Stimulated activated memory B cell treated with anti-CD40 and anti-IgM and Interleukin-4, amounts not matched to agents 10 μg/mL and 1 μg/mL and 100 μg/mL, for 72 hours (primary cell): Measurements from ENCODE around the gene MTMR3.

ENCODE experiments used
- ATAC-seq: fragments of 150-1000 bp; cut with Tn5 transposase; 2 replicates; pipeline ENCODE4 v1.10.0; 2021
- H3K27ac Mint-ChIP-seq: one replicate; pipeline ENCODE4 v1.8.0; 2022; ENCODE audit warnings: mild to moderate bottlenecking, mixed read lengths
- H3K27me3 Mint-ChIP-seq: one replicate; pipeline ENCODE4 v1.8.0; 2022; ENCODE audit warnings: mixed read lengths
- H3K36me3 Mint-ChIP-seq: one replicate; pipeline ENCODE4 v1.8.0; 2022; ENCODE audit warnings: mixed read lengths
- H3K4me1 Mint-ChIP-seq: one replicate; pipeline ENCODE4 v1.8.0; 2022; ENCODE audit warnings: mixed read lengths
- H3K4me3 Mint-ChIP-seq: one replicate; pipeline ENCODE4 v1.8.0; 2022; ENCODE audit warnings: mild to moderate bottlenecking, moderate library complexity, mixed read lengths
- H3K9me3 Mint-ChIP-seq: one replicate; pipeline ENCODE4 v1.8.0; 2022; ENCODE audit warnings: mixed read lengths

MTMR3 gene

DNA sequence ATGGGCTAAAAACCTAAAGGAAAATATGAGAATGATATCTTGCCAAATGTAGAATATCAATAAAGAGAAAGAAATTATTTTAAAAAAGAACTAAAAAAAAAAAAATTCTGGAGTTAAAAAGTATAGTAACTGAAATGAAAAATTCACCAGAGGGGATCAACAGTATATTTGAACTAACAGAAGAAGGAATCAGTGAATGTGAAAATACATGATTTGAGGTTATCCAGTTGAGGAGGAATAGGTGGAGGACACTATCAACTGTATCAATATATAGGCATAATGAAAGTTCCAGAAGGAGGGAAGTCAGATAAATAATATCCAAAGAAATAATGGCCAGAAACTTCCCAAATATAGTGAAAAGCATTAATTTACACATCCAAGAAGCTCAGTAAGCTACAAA, 181.2 kb downstream of the MTMR3 start:
- no peaks in the 10 kb centered on the region for H3K4me1 Mint-ChIP-seq
- no peak overlapping the region for H3K4me3 Mint-ChIP-seq
- H3K36me3 Mint-ChIP-seq, result peaks cover 6% of the 10 kb centered on the region
- H3K27ac Mint-ChIP-seq, result no peak overlapping the region
- H3K27me3 Mint-ChIP-seq, result peaks cover 26% of the 10 kb centered on the region
- ATAC-seq, result no peak
- peaks cover 23% of the 10 kb centered on the region for H3K9me3 Mint-ChIP-seq

DNA sequence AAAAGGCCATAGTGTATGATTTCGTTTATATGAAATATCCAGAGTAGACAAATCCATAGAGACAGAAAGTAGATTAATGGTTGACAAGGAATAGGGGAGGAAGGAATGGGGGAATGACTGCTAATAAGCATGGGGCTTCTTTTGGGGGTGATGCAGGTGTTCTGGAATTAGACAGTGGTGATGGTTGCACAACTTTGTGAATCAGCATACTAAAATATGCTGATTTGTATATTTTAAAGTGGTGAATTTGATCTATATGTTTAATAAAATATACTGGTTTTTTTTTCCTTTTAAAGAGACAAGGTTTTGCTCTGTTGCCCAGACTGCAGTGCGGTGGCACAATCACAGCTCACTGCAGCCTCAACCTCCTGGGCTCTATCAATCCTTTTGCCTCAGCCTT, 190.8 kb downstream of the MTMR3 start:
- Mint-ChIP-seq H3K27me3 (peaks cover 56% of the 10 kb centered on the region), H3K27ac (no peak overlapping the region), H3K36me3 (no peaks in the 10 kb centered on the region), H3K4me1 (peaks cover 10% of the 10 kb centered on the region), H3K9me3 (no peaks in the 10 kb centered on the region), H3K4me3 (no peak overlapping the region)
- no peak for ATAC-seq

DNA sequence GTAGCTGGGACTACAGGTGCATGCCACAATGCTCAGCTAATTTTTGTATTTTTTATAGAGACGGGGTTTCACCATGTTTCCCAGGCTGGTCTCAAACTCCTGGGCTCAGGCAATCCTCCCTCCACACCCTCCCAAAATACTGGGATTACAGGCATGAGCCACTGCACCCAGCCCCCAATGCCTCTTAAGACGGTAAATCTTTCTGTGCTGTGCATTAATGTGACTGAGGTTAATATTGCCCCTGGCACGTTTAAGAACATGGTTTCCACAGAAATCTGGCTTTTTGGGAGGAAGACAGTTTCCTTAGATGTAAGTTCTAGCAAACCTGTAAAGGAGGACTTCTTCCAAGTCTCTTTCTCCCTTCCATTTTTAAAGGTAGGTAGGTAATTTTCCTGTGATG, 191.2 kb downstream of the MTMR3 start:
- Mint-ChIP-seq H3K27me3 (peaks cover 56% of the 10 kb centered on the region), H3K4me3 (no peak overlapping the region), H3K9me3 (no peaks in the 10 kb centered on the region), H3K4me1 (peaks cover 14% of the 10 kb centered on the region), H3K36me3 (no peaks in the 10 kb centered on the region), H3K27ac (no peak overlapping the region)
- no peak for ATAC-seq

DNA sequence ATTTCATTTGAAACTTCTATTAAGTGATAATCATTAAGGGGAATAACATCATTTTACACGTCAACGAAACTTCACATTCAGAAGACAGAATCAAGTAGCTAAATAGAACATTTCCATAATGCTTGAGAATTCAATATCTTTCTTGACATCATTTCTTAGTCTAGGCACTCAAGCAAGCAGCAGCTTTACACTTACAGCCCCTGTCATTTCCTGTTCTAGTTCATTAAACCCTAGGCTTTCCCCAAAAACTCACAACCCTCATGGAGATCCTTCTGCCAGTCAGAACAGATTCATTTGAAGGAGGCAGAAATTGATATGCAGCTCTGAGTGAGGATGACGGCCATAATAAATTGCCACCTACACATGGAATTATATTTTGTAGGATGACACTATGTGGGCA, 192.0 kb downstream of the MTMR3 start:
- no peaks in the 10 kb centered on the region for H3K9me3 Mint-ChIP-seq
- H3K4me3 Mint-ChIP-seq, result no peak overlapping the region
- no peaks in the 10 kb centered on the region for H3K36me3 Mint-ChIP-seq
- H3K27me3 Mint-ChIP-seq, result peaks cover 48% of the 10 kb centered on the region
- no peak for ATAC-seq
- no peak overlapping the region for H3K27ac Mint-ChIP-seq
- H3K4me1 Mint-ChIP-seq, result peaks cover 16% of the 10 kb centered on the region

DNA sequence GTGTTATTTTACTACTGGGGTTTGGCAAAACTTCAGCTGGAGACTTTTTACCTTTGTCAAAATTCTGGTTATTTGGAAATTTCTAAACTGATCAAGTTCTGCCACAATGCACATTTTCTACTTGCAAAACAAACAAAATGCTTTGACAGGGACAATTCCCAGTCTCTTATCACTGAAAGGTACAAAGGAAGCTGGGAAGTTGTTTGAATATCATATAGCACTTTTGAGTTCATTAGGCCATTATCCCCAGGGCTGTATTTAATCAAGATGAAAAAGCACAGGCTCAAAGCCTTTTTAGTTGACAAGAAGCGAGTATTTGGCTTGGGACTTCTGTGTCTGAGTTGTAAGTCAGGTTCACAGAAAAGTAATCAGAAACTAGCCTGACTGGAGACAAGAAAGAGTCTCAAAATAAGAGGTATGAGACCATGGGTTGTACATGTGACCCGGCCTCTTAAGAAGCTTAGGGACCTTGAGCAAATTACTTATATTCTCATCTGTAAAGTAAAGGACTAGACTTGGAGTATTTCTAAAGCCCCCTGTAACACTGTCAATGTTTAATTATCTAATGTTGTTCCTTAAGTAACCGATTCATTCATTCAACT, 194.4 kb downstream of the MTMR3 start:
- Mint-ChIP-seq H3K4me1 (peaks cover 22% of the 10 kb centered on the region), H3K36me3 (no peaks in the 10 kb centered on the region), H3K4me3 (no peak overlapping the region), H3K27ac (no peak overlapping the region), H3K9me3 (no peaks in the 10 kb centered on the region), H3K27me3 (peaks cover 43% of the 10 kb centered on the region)
- no peak for ATAC-seq

DNA sequence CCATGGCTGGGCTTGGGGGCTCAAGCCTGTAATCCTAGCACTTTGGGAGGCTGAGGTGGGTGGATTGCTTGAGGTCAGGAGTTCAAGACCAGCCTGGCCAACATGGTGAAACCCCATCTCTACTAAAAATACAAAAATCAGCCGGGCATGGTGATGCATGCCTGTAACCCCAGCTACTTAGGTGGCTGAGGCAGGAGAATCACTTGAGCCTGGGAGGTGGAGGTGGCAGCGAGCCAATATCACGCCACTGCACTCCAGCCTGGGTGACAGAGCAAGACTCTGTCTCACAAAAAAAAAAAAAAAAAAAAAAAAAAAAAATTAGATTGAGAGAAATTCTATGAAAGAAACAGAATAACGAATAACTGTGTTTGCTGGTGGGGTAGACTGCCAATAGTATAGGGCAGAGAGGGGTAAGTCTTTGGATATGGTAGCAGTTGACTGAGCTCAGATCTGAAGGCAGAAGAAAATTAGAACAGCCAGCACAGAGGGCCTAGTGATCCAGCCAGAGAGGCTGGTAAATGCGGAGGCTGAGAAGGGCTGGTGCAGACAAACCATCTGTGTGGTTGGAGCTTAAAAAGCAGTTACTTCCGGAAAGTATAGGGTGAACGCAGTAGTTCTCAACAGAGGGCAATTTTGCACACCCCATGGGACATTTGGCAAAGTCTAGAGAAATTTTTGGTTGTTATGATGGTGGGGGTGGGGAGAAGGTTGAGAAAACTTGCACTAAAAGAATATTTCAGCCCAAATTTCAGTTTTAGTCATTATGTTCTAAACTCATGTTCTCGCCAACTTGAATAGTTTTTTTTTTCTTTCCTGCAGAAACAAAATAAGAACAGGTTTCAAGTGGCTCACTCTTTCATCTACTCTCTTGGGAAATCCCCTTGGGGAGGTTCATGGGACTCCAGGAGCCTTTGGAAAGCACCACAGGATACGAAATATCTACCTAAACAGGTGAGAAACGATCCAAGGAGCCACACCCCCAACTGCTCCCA, 195.6 kb downstream of the MTMR3 start:
- H3K27me3 Mint-ChIP-seq, result peaks cover 43% of the 10 kb centered on the region
- no peaks in the 10 kb centered on the region for H3K9me3 Mint-ChIP-seq
- peak; percentile 83 for ATAC-seq
- H3K27ac Mint-ChIP-seq, result peak overlapping the region; percentile 13
- peaks cover 22% of the 10 kb centered on the region for H3K4me1 Mint-ChIP-seq
- H3K4me3 Mint-ChIP-seq, result peak overlapping the region; percentile 61
- no peaks in the 10 kb centered on the region for H3K36me3 Mint-ChIP-seq

DNA sequence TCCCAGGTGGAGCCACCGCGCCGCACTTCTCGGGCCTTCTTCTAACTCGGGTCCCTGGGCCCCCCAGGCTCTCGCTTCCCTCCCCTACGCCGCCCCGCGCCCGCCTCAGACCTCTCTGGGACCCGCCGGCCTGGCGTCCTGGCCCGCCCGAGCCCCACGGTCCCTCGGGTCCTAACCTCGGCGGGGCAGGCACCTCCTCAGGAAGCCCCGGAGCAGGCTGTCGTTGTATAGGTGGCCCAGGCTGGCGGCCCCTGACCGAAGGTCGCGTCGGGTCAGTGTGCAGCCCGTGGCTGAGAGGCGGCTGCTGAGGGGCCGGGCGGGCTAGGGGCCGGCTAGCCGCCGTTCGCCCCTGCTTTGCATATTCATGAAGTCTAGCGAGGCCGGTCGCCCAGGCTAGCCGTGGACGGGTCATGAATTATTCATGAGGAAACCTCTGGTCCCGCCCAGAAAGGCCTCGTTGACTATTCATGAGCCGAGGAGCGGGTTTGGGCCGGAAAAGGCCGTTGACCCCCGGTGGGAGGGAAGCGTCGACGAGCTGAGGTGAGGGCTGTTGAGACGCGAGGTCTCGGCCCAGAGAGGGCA, 197.1 kb downstream of the MTMR3 start, which contains the start of gene HORMAD2:
Gene HORMAD2, plus strand, starts transcription at position 513 of the 582 bp plus-strand sequence. CDS start 13,489 bp downstream, outside the sequence.
- no peaks in the 10 kb centered on the region for H3K36me3 Mint-ChIP-seq
- H3K4me1 Mint-ChIP-seq, result peaks cover 22% of the 10 kb centered on the region
- ATAC-seq, result peak; percentile 59
- peaks cover 43% of the 10 kb centered on the region for H3K27me3 Mint-ChIP-seq
- H3K4me3 Mint-ChIP-seq, result peak within 1 kb of the TSS; percentile 68
- no peaks in the 10 kb centered on the region for H3K9me3 Mint-ChIP-seq
- H3K27ac Mint-ChIP-seq, result no peak within 1 kb of the TSS
